HG03378 (cell line): ENCODE measurements around the gene CALM3.

Experiments
- ATAC-seq: cut with Tn5 transposase; IDR thresholded peaks from one replicate; pipeline ENCODE4 v1.9.1; 2021; ENCODE audit warnings: mild to moderate bottlenecking, moderate library complexity; ENCODE audit not compliant: unreplicated experiment

Gene CALM3

DNA sequence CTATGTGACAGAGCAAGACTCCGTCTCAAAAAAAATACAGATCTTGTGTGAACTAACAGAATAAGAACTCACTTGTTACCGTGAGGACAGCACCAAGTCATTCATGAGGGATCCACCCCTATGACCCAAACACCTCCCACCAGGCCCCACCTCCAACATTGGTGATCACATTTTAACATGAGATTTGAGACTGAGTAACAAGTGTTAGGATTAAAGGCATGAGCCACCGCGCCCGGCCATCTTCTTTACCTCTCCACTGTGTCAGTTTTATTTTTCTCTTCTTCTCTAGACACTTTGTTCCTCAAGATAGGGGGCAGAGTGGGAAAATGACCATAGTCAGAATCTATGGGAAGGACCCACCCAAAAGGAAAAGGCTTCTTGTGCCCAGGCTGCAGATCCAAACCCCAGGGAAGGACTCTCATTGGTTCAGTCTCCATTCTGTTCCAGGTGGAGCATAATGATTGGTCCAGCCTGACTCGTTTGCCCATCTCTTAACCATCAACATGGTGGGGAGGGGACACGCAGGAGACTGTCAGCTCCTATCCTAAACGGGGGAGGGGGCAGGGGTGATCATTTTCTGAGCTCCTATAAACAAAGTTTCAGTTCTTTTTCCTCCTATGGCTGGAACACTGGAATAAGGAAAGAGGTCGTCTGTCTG lies 1.3 kb upstream of the CALM3 start:
- ATAC-seq, result no peak

DNA sequence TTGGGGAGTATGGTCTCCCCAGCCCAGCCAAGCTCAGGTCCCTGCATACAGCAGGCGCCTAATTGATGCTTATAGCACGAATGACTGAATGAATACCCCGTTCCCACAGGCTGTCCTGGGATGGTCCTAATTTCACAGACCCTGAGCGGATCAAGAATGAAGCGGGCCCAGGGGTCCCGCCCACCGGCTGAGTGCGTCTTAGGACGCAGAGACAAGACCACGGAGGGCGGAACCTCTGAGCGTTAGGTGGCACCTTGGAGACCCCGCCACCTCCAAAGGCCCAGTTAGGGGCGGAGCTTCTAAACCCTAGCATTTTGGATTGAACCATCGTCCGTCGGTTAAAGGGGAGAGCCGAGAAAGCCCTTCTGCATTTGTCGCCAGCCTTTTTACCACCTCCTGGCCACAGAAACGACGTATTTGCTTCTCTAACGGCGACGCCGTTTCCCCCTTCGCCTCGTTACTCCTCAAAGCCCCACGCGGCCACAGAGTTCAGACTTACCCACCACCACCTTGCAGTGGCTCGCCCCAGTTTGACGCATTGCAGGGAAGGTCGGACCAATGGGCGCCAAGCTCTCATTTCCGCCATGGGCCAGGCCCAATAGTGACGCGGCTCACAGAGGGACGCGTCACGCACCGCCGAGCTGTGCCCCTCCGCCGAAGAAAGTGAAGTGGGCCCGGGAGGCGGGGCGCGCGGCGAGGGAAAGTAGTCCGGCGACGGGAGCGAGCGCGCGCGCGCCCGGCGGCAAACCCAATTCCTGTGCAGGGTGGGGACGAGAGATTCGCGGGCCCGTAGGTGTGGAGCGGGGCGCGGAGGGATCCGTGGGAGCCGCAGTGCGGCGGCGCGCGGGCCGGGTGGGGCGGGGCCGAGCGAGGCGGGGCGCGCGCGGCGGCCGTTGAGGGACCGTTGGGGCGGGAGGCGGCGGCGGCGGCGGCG lies 479 bp upstream of the CALM3 start:
- ATAC-seq, result peak; percentile 82

DNA sequence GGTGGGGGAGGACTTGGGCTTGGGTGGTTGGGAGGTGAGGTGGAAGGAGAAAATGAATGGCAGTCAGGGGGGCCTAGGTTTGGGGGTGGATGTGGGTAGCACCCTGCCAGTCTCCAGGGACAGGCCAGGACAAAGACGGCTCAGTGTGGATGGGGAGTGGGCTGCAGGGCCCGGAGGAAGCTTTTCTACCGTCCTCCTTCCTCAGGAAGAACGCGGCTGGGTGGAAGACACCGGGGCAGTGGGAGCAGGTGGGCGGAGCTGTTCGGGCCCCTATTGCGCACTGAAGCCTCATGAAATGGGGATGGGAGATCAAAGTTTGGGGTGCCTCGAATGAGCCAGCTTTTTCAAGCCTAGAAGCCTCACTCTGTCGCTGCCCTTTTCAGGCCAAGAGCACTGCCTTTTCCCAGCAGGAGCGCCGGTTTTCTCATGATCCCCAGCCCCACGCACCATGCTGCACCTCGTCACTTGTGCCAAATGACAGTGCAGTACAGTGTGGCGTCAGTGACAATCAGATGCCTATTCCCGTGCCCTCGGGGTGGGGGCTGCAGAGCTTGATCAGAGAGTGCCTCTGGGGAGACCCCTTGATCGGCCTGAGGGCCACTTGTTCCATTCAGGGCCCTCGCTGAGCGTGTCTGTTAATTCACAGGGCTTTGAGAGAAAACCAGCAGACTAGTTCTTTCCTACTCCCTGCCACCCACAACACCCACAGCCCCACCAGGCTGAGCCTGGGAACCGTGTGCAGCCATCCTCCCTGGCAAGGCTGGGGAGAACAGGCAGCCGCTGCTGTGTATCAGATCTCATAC lies 1.5 kb downstream of the CALM3 start:
- no peak for ATAC-seq

DNA sequence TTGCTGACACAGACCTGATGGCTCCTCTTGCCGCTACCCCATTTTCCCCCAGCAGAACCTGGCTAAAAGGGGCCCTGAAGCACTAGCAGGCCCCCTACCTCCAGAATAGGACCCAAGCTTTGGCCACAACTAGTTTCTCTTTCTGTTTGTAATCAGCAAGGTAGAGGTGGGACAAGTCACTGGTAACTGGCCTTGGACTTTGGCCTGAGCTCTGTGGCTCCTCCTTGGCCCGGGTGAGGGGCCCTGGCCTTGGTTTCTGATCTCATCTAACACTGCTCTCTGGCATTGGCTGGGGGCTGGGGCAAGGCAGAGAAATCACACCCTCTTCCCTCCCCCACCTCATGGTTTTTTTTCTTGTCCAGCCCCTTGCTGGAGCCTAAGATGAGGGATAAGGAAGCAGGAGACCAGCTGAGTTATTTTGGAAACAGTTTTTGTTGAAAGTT lies 2.1 kb downstream of the CALM3 start:
- ATAC-seq, result no peak

DNA sequence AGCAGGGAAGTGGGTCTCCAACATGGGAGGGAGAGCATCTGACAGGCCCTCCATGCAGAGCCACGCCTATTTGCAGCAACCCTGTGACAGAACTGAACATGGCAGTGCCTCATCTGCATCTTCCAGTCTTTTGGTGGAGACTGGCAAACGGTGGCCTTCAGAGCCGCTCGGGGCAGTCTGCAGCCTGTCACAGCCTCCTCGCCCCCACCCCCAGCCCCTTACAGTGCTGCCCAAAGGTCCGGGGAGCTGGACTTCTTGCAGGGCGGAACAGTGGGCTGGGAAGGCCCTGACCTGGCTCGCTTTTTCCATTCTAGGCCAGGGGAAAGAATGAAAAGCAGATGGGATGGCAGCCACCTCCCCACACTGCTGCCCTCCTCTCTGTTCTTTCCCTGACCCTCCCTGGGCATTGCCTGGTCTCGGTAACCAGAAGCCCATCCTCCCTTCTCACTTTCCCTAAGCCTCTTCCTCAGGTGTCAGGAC lies 2.7 kb downstream of the CALM3 start:
- no peak for ATAC-seq

DNA sequence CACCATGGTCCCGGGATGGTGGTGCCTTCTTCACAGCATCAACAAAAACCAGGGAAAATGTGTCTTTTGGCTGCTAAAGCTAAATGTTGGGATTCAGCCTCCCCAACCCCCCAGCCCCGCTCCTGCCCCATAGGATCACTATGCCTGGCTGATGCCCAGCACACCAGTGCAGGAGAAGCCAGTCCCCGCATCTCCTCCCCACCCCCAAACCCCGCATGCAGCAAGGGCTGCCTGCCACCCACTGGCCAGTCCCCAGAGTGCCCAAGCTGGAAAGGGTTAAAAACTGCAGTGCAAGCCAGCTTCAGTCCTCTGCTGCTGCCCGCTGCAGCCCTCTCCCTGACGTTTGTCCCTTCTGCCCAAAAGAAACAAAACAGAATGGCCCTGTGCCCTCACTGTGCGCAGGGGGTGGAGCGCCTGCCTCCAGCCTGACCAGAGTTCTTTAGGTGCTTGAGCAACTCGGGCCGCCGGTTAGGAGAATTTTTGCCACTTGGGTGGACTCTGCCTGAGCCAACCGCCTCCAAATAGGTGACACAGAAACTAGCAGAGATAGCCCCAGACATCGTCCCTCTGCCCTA lies 3.7 kb downstream of the CALM3 start:
- ATAC-seq, result no peak

DNA sequence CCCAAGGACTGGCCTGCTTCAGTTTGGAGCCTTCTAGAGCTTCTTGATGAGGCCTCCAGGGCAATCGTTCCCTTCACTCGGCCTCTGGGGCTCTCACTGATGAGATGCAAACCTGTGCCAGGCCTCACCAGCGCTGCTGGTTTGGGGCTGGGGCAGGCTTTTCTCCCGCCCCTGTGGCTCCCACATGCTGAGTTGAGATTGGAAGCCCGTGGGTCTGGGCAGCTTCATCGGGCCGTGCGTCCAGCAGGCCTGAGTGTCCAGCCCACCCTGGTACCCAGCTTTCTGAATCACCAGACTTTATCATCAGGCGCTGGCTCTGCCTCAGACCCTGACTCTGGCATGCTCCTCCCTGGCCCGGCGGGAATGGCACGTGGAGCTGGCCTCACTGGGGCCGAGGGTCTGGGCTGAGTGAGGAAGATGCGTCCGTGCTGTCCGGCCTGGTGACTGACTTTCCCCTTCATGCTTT lies 4.3 kb downstream of the CALM3 start:
- no peak for ATAC-seq

DNA sequence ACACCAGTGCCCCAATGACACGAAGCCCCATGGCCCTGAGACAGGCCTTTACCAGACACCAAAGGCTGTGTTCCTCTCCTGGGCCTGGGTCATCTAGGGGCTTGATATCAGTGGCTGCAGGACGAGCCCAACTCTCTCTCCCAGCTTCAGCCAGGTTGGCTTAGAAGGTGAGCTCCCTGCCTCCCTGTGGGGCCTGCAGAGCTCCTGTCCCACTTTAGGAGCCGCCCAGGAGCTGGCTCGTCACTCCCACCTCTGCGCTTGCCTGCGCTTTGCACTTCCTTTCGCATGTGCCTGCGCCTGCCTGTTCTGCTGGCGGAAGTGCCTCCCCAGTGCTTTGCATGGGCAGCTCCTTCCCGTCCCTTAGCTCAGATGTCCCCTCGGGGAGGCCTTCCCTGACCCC lies 4.9 kb downstream of the CALM3 start:
- ATAC-seq, result no peak

DNA sequence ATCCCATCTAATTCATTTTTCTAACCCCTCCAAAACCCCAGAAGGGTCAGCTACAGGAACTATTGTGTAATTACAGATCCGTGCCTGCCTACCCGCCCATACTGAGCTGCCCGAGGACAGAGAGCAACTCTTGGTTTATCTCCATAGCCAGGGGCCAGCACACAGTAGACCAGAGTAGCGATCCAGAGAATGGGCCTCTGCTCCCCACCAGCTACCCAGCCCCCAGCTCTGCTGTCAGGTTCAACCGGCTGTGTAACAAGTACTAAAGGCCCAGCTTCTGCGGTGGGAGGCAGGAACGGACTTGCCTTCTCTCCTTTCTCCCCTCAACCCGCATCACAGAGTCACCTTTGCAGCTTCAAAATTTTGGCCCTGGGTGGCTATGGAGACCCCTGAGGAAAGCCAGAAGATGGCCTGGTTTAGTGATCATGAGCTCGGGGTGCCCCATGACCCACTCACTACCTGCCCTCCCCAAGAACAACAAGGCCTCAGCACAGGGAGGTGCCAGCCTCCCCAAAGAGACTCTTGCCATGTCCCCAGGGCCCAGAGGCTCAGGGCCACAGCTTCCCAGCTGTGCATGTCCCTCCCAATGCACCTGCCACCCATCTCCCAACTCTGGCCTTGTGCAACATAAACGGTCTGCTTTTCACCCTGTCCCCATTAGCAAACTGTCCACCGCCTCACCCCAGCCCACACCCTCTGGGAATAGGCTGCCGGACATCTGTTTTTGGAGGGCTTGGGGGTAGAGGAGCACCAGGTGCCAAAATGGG lies 5.7 kb downstream of the CALM3 start:
- no peak for ATAC-seq

DNA sequence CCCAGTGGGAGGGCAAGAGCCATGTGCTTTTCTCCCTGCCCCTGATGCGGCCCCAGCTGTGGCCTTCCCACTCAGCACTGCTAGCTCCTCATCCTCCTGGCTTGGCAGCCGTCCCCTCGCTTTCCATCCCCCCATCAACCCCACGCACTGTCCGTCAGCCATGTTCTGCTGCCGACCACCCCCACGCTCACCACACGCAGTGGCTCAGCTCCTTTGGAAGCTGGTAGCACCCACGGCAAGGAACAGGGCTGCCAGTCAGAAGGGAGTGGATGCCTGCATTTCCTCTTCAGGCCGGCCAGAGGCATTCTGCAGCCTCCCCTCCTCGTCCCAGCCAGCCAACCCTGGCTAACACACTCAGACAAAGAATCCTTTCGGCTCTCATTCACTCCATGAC lies 6.3 kb downstream of the CALM3 start:
- ATAC-seq, result no peak

DNA sequence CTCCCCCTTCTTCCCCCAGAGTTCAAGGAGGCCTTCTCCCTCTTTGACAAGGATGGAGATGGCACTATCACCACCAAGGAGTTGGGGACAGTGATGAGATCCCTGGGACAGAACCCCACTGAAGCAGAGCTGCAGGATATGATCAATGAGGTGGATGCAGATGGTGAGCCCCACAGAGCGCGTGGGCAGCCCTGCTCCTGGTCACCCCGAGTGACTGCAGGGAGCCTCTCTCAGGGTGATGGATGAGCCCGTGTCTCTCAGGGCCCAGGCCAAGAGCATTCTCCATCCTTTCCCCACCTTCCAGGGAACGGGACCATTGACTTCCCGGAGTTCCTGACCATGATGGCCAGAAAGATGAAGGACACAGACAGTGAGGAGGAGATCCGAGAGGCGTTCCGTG lies 7.0 kb downstream of the CALM3 start:
- ATAC-seq, result no peak

DNA sequence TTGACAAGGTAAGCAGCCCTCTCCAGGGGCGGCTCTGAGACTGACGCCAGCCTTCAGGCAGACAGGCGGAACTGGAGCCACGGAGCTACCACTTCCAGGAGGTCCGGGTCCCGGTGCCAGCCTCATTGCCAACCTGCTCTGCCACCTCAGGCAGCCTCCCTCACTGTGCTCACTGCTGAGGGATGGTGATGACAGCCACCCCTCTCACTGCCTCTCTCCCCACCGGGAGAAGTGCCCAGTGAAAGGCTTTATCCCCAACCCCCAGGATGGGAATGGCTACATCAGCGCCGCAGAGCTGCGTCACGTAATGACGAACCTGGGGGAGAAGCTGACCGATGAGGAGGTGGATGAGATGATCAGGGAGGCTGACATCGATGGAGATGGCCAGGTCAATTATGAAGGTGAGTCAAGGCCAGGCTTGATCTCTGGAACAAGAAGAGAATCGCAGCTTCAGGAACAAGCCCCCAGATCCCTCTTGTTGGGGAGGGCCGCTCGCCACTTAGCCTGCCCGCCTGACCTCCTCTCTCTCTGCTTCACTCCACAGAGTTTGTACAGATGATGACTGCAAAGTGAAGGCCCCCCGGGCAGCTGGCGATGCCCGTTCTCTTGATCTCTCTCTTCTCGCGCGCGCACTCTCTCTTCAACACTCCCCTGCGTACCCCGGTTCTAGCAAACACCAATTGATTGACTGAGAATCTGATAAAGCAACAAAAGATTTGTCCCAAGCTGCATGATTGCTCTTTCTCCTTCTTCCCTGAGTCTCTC lies 7.6 kb downstream of the CALM3 start:
- no peak for ATAC-seq

DNA sequence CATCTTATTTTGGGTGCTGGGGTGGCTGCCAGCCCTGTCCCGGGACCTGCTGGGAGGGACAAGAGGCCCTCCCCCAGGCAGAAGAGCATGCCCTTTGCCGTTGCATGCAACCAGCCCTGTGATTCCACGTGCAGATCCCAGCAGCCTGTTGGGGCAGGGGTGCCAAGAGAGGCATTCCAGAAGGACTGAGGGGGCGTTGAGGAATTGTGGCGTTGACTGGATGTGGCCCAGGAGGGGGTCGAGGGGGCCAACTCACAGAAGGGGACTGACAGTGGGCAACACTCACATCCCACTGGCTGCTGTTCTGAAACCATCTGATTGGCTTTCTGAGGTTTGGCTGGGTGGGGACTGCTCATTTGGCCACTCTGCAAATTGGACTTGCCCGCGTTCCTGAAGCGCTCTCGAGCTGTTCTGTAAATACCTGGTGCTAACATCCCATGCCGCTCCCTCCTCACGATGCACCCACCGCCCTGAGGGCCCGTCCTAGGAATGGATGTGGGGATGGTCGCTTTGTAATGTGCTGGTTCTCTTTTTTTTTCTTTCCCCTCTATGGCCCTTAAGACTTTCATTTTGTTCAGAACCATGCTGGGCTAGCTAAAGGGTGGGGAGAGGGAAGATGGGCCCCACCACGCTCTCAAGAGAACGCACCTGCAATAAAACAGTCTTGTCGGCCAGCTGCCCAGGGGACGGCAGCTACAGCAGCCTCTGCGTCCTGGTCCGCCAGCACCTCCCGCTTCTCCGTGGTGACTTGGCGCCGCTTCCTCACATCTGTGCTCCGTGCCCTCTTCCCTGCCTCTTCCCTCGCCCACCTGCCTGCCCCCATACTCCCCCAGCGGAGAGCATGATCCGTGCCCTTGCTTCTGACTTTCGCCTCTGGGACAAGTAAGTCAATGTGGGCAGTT lies 8.6 kb downstream of the CALM3 start:
- no peak for ATAC-seq

DNA sequence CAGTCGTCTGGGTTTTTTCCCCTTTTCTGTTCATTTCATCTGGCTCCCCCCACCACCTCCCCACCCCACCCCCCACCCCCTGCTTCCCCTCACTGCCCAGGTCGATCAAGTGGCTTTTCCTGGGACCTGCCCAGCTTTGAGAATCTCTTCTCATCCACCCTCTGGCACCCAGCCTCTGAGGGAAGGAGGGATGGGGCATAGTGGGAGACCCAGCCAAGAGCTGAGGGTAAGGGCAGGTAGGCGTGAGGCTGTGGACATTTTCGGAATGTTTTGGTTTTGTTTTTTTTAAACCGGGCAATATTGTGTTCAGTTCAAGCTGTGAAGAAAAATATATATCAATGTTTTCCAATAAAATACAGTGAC lies 9.3 kb downstream of the CALM3 start:
- ATAC-seq, result no peak

DNA sequence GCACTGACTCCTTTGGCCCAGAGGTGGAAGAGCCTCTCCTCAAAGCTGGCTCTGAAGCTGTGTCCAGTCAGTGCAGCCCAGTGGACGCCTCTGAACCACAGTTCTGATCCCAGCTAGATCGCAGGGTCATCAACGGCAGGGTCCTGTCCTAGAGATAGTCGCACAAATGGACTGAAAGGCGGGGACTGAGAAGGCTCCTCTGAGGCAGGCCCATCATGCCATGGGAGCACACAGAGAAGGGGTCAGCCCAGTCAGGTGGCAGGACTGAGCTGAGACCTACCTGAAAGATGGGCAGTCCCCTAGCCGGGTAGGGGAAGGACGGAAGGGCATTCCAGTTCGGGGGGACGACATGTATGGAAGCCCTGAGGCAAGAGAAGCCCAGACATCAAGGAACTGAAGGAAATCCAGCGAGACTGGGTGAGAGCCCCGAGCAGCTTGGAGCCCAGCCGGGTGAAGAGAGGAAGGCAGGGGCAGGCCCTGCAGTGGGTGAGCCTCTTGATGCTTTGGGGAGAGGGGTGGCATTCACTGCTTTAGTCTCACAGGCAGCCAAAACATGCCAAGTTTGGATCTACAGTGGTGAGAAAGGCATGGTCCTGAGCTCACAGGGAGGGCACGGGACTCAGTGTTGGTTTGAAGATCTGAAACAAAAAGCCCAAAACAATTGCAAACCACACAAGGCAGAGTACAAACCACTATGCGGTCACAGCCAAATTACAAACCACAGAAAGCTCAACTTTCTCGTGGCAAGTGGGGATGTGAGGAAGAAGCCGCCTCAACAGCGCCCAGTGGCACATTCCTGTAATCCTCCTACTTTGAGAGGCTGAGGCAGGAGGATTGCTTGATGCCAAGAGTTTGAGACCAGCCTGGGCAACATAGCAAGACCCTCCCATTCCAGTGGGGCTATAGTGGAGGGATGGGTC lies 10.0 kb downstream of the CALM3 start:
- no peak for ATAC-seq

DNA sequence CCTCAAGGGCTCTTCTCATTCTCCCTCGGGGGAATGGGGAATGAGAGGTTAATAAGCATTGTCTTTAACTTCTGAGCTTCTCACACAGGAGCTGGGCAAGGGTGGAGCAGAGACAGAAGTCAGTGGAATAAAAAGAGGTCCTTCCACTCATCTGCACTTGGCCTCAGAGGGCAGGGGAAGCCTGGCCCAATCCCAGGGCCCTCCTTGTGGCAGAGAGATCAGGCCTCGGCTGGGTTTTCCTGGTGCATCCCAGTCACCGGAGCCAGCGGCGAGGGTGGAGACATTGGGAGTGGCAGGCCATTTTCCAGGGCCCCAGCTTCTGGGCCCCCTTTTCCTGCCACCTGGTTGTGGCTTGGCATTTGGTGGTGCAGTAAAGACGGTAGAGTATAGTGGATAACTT lies 10.6 kb downstream of the CALM3 start:
- no peak for ATAC-seq

DNA sequence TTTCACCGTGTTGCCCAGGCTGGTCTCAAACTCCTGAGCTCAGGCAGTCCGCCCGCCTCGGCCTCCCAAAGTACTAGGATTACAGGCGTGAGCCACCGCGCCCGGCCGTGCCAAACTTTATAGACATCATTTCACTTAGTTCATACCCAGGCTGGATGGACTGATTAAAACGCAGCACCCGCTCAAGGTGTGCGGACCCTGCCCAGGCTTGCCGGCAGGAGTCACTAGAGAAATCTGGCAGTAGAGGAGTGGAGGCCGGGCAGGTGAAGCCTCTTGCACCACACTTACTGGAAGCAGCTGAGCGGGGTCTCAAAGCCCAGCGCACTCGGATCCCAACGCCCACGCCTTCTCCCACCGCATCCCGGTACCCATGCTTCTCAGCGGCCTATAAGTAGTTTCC lies 12.4 kb downstream of the CALM3 start:
- no peak for ATAC-seq
